Activated CD4-positive, alpha-beta memory T cell treated with anti-CD3 and anti-CD28 coated beads, Interleukin-2, amount 10 ng/mL, durations not matched to agents 7 days and 5 days (primary cell): ENCODE results near the gene LRP2. TPM values are rescaled to one million over a fixed set of nuclear protein-coding genes. Genes with fewer than 3 reads are reported as not detected.

Experiments used
- total RNA-seq, 2 experiments: library from RNA; stranded (reverse); gene quantifications; one replicate each; pipeline ENCODE4 v1.2.3, GENCODE V29; 2021

LRP2 gene
- total RNA-seq, 2 experiments from 2014 or later: 0.25 to 0.28 TPM

Other genes with a start within 250 kb of the LRP2 start
- 1 to 10 TPM in 1 of 2 experiments, under 1 TPM in 1; 0.90 to 1.1 TPM for gene BBS5, start 117.0 kb upstream of the LRP2 start, total RNA-seq
- not detected for gene KLHL41, start 147.2 kb upstream of the LRP2 start, total RNA-seq
- 10 to 100 TPM; 35.4 to 36.2 TPM for gene FASTKD1, start 211.3 kb upstream of the LRP2 start, total RNA-seq
- gene PPIG, start 221.8 kb upstream of the LRP2 start, total RNA-seq: 10 to 100 TPM; 48.8 to 49.6 TPM